ENCODE results near the gene FHAD1. TPM values are rescaled to one million over a fixed set of nuclear protein-coding genes. Genes with fewer than 3 reads are reported as not detected.

FHAD1 gene
- polyA plus RNA-seq, 3 donors, result 0.67 to 0.69 TPM; not detected in 1

DNA sequence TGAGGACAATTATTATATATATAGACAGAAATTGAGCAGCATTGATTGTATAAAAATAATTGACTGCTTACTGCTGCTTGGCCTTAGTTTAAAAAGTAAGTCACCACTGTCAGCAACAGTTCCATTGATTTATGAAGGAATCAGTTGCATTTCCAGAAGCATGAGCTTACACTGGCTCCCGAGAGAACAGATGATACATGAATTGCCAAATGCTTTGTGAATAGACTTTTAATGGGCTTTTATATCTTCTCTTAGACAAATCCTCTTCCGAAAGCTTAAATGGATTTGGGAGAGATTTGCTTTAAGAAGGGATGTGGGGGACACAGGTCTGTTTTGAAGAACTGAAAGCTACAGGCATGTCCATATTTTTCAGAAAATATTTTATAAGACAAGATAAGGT, 7.5 kb downstream of the FHAD1 start:
- Mint-ChIP-seq H3K4me3 (no peak overlapping the region), H3K27ac (no peak overlapping the region), H3K9me3 (no peaks in the 10 kb centered on the region), H3K4me1 (peaks cover 31% of the 10 kb centered on the region), H3K27me3 (ENCODE audit: low read depth in 3 of 3) (peaks cover 3 to 12% (median 5%) of the 10 kb centered on the region in 3 donors), H3K36me3 (no peaks in the 10 kb centered on the region)
- intact Hi-C loops (cut with micrococcal nuclease), result no loop called here
- H3K36me3 ChIP-seq (replicated peaks in 1 of 2; ENCODE audit: control insufficient read depth in 1 of 2, insufficient read depth in 2 of 2, low read length in 2 of 2), result no peaks in the 10 kb centered on the region
- TF ChIP-seq, protein P1, sequence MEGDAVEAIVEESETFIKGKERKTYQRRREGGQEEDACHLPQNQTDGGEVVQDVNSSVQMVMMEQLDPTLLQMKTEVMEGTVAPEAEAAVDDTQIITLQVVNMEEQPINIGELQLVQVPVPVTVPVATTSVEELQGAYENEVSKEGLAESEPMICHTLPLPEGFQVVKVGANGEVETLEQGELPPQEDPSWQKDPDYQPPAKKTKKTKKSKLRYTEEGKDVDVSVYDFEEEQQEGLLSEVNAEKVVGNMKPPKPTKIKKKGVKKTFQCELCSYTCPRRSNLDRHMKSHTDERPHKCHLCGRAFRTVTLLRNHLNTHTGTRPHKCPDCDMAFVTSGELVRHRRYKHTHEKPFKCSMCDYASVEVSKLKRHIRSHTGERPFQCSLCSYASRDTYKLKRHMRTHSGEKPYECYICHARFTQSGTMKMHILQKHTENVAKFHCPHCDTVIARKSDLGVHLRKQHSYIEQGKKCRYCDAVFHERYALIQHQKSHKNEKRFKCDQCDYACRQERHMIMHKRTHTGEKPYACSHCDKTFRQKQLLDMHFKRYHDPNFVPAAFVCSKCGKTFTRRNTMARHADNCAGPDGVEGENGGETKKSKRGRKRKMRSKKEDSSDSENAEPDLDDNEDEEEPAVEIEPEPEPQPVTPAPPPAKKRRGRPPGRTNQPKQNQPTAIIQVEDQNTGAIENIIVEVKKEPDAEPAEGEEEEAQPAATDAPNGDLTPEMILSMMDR (IDR thresholded peaks at IDR 0.05), result no peak
- no peak overlapping the region for H3K4me3 ChIP-seq (replicated peaks in 1 of 3; ENCODE audit: low read depth in 2 of 3, low read length in 3 of 3)
- WGBS (ENCODE audit: insufficient coverage), result no CpG with 5 or more reads among the region's 2 CpGs
- H3K27me3 ChIP-seq (ENCODE audit: control insufficient read depth in 2 of 2, insufficient read depth in 2 of 2, low read length in 2 of 2), result peaks cover 0 to 2% of the 10 kb centered on the region in 2 donors
- H2AFZ ChIP-seq (ENCODE audit: insufficient read depth, low read depth, low read length, poor library complexity, severe bottlenecking), result no peak overlapping the region
- DNase-seq, result no peak
- no peaks in the 10 kb centered on the region for H4K20me1 ChIP-seq (ENCODE audit: insufficient read depth, low read length)
- H3K9ac ChIP-seq (ENCODE audit: insufficient read depth, low read length, poor library complexity, severe bottlenecking), result no peak overlapping the region
- H3K4me2 ChIP-seq (replicated peaks; ENCODE audit: extremely low read depth, low read length, poor library complexity, severe bottlenecking), result no peak overlapping the region
- H3K79me2 ChIP-seq (ENCODE audit: insufficient read depth, low read length), result no peaks in the 10 kb centered on the region
- H3K27ac ChIP-seq (ENCODE audit: low read depth in 1 of 2, low read length in 2 of 2), result no peak overlapping the region
- no peaks in the 10 kb centered on the region for H3K9me3 ChIP-seq (replicated peaks in 1 of 2; ENCODE audit: control insufficient read depth in 1 of 2, insufficient read depth in 1 of 2, low read length in 2 of 2)
- peaks cover 25 to 27% of the 10 kb centered on the region in 2 donors for H3K4me1 ChIP-seq (ENCODE audit: control insufficient read depth in 1 of 2, insufficient read depth in 2 of 2, low read length in 2 of 2)

DNA sequence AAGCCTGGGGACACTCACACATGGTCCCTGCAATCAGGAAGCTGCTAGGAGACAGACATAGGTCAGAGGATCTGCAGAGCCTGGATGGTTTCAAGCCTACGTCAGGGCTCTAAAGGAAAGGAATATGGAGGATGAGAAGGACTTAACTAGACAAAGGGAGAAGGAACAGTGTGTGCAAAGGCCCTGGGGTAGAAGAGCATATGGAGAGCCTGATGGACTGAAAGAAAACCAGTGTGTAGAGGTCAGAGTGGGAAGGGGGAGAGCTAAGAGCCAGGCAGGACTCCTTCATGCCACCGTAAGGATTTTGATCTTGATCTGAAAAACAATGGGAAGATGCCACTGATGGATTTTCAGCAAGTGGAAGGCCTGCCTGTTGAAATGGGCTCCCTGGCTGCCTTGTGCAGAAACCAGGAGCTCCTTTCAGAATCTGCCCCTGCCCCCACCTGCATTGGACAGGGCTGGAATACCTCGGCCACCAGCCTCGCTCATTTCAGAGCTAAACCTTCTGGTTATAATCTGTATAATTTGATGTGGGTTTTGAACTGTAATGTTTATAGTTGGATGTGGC, 8.6 kb downstream of the FHAD1 start:
- H3K4me1 Mint-ChIP-seq, result peaks cover 40% of the 10 kb centered on the region

More for the DNA sequence above, 8.6 kb downstream of the FHAD1 start:
- H3K4me3 ChIP-seq (replicated peaks in 1 of 3; ENCODE audit: low read depth in 2 of 3, low read length in 3 of 3), result no peak overlapping the region
- 75% methylated on average over 4 of the region's 4 CpGs for WGBS (ENCODE audit: insufficient coverage)
- H3K9me3 ChIP-seq (replicated peaks in 1 of 2; ENCODE audit: control insufficient read depth in 1 of 2, insufficient read depth in 1 of 2, low read length in 2 of 2), result no peaks in the 10 kb centered on the region
- no peaks in the 10 kb centered on the region for H3K36me3 ChIP-seq (replicated peaks in 1 of 2; ENCODE audit: control insufficient read depth in 1 of 2, insufficient read depth in 2 of 2, low read length in 2 of 2)
- TF ChIP-seq, protein P1 (IDR thresholded peaks at IDR 0.05), result no peak
- no peaks in the 10 kb centered on the region for H4K20me1 ChIP-seq (ENCODE audit: insufficient read depth, low read length)
- Mint-ChIP-seq H3K36me3 (no peaks in the 10 kb centered on the region), H3K27me3 (ENCODE audit: low read depth in 3 of 3) (peaks cover 0 to 3% (median 1%) of the 10 kb centered on the region in 3 donors), H3K9me3 (no peaks in the 10 kb centered on the region), H3K27ac (peak overlapping the region in 1 of 7 donors; percentile 71), H3K4me3 (no peak overlapping the region)
- no peaks in the 10 kb centered on the region for H3K79me2 ChIP-seq (ENCODE audit: insufficient read depth, low read length)
- H2AFZ ChIP-seq (ENCODE audit: insufficient read depth, low read depth, low read length, poor library complexity, severe bottlenecking), result no peak overlapping the region
- intact Hi-C loops (cut with micrococcal nuclease), result no loop called here
- no peak overlapping the region for H3K4me2 ChIP-seq (replicated peaks; ENCODE audit: extremely low read depth, low read length, poor library complexity, severe bottlenecking)
- no peak overlapping the region for H3K27ac ChIP-seq (ENCODE audit: low read depth in 1 of 2, low read length in 2 of 2)
- no peak for DNase-seq
- no peaks in the 10 kb centered on the region for H3K27me3 ChIP-seq (ENCODE audit: control insufficient read depth in 2 of 2, insufficient read depth in 2 of 2, low read length in 2 of 2)
- peaks cover 34 to 35% of the 10 kb centered on the region in 2 donors for H3K4me1 ChIP-seq (ENCODE audit: control insufficient read depth in 1 of 2, insufficient read depth in 2 of 2, low read length in 2 of 2)
- H3K9ac ChIP-seq (ENCODE audit: insufficient read depth, low read length, poor library complexity, severe bottlenecking), result no peak overlapping the region
